Measurements from ENCODE around the gene RNF14.
"Not testable (repeated sequence)": the region's sequence is repeated elsewhere in the genome, so short reads cannot be mapped to it uniquely, and the experiment has no call there.

RNF14 gene

DNA sequence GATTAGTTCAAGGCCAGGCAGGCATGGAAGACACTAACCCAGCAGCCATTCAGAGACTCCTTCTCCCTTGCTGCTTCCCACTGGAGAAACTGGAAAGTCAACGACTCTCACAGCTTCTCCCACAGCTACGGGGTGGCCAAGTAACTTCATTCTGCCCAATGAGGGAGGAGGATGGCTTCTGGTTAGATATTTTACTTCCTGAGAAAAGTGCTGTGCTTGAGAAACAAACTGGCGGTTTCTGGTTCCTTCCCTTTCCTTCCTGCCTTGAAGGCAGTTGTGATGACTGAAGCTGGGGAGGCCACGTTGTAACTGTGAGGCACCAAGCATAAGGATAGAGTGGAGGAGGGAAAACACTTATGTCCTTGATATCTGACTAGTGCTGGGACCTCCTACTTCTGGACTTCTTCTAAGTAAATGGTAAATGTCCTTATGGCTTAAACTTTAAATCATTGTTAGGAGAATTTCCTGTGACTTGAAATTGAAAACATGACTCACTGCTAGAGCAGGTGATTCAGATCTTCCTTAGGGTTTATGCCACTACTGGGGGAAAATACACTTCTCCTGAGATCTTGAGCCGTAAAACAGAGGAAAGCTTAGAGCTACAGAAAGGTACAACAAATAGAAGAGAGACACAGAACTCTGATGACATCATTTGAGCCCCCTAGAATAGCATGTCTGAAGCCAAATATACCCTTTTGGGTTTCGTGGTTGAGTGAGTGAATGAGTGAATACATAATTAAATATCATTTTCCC is 47.1 kb downstream of the RNF14 start:
- peak; percentile 23 for DNase-seq (ENCODE audit: low read depth)

DNA sequence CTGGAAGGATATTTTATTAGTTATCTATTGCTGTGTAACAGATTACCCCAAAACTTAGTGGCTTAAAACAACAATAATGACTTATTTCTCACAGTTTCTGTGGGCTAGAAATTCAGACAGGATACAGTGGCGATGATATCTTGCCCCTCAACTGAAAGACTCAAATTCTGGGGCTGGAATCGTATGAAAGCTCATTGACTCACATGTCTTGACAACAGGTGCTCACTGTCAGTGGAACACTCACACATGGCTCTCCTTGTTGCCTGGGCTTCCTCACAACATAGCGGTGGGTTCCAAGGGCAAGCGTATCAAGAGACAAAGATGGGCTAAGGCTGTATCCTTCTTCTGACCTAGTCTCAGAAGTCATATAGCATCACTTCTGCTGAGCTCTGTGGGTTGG is 47.7 kb downstream of the RNF14 start:
- DNase-seq (ENCODE audit: low read depth): no peak

DNA sequence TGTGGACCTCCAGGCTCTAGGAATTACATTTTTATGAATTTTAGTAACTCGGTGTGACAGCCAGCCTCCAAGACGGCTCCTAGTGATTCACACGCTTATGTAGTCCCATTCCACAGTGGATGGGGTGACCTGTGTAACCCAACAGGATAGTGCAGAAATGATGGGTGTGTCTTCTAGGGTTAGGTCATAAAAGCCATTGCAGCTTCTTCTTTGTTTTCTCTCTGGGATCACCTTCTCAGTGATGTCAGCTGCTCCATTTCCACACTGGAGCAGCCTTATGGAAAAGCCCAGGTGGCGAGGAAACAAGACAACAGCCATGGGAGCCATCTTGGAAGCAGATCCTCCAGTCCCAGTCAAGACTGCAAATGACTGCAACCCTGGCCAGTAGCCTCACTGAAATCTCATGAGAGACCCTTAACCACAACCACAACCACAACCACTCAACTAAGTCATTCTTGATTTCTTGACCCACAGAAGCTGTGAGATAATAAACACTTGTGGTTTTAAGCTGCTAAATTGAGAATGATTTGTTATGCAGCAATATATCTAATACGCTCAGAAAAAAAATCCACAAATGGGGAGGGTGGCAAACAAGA is 49.0 kb downstream of the RNF14 start:
- DNase-seq (ENCODE audit: low read depth): no peak

DNA sequence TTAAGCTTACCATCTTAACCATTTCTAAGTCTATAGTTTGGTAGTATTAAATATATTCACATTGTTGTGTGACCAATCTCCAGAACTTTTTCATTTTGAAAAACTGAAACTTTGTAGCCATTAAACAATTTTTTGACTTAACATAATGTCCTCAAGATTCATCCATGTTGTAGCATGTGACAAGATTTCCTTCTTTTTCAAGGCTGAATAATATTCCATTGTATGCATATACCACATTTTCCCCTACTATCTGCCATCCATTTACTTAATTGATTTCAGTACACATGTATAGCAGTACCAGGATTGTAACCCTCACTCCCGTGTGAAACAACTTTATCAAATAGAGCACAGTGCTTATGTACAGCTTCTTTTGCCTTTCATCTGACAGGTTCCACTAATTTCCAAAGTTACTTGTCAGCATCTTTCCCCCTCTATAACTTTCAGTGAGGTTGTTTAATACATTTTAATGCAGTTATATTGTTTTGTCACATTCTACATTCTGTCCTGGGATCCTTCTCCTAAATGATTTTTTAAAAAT is 51.3 kb downstream of the RNF14 start:
- no peak for DNase-seq (ENCODE audit: low read depth)

- DNase-seq (ENCODE audit: low read depth): no peak
These were observed 54.9 kb downstream of the RNF14 start for GRCh38 chr5:142023836-142024235.

DNA sequence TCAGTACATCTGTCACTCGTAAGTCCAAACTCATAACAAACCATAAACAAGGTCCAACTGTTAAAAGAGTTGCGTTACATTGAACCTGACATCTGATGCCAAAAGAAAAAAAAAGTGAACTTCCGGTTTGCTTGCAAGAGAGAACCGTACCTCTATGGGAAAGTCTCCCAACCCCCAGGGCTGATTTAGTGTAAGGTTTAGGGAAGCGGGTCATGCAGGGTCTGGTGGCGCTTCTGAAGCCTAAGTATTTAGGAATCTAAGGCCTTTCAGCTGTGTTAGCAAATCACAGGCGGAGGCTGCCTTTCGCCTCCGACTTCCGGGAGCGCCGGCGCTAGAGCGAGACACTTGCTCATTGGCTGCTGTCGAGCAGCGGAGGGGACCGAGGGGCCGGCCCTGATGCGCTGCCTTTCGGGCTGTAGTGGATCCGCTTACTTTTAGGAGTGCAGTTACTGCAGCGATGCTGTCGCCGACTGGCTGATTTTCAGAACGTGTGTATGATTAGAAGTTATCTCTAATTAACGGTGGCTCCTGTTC is 55.9 kb downstream of the RNF14 start:
- DNase-seq (ENCODE audit: low read depth): peak; percentile 75

DNA sequence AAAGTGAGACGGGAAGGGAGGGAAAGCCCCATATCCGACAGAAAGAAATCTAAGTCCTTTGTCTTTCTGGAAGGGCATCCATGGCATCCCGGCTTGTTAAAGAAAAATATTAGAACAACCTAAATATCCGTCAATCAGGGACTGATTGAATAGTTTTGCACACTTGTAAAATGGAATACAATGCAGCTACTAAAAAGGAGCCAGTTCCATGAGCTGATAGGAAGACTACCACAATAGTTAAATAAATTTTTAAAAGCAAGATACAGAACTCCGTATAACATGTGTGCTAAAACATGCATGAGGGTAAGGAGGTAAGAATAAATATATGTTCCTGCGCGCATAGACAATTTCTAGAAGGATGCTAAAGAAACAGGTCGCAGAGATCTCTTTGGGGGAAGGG is 56.7 kb downstream of the RNF14 start:
- no peak for DNase-seq (ENCODE audit: low read depth)

DNA sequence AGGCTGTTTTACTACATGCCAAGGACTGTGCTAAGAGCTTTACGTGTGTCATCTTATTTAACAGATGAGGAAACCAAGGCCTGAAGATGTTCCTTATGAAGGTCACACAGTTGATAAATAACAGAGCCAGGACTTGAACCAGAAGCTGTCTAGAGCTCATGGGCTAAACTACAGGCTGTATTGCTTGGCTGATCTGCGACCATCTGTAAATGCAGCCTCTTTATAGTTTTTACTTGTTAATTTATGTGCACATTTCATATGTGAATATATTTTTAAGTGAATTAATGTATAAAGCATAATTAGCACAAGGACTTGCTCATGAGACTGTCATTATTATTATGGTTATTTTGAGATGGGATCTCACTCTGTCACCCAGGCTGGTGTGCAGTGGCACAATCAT is 63.2 kb downstream of the RNF14 start:
- no peak for DNase-seq (ENCODE audit: low read depth)

DNA sequence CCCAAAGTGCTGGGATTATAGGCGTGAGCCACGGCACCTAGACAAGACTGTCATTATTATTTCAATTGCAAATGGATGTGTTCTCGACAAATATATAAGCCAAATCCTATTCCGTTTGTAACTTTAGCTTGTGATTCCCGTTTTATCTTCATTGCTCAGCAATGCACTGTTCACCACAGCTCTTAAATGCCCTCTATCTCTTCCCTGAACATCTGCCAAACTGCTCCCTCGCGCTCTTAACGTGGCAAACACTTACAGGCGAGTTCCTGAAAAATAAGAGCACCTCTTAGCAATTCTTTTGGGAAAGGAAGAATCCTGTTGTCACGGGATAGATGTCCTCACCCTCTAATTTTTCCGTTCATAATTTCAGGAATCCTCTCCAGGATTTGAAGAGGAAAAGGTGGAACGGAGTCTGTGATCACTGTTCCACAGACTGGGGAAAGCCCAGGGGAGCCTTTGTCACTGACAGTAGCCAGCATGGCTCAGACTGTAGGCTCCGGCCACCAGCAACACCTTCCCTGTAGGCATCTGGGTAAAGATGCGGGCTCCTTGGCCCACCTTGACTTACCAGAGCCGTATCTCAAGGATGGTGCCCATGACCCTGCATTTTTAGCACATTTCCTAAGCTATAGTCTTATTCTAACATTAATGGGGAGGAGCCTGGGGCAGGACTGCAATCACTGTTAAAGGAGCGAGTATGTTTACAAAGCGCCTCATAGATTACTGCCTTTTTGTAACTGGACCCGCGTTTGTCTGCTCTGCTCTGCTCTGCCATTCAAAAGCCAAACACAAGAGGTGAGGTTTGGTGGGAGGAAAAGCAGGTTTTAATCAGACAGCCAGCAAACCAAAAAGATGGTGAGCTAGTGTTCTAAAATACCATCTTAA is 64.1 kb downstream of the RNF14 start:
- DNase-seq (ENCODE audit: low read depth): no peak

GRCh38 chr5:142033632-142034567 is 65.0 kb downstream of the RNF14 start:
- DNase-seq (ENCODE audit: low read depth): not testable (repeated sequence)

DNA sequence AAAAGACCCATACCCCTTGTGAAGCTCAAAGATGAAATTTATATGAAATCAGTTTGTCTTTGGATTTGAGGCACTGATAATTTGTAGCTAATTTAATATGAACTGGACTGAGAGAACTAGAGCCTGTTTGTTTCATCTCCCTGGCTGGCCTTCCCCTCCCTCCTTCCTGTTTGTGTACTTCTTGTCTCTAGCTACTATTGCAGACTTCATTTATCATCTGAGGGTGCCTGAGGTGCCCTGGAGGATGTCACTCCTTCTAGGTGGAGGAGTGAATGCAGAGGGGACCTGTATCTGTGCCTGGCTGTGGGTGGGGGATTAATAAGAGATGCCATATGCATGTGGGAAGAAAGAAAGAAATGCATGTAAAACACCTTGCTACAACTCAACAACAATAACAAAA is 66.1 kb downstream of the RNF14 start:
- no peak for DNase-seq (ENCODE audit: low read depth)

GRCh38 chr5:142036918-142037317 is 68.0 kb downstream of the RNF14 start:
- DNase-seq (ENCODE audit: low read depth): no peak

GRCh38 chr5:142037599-142037998 is 68.7 kb downstream of the RNF14 start:
- DNase-seq (ENCODE audit: low read depth): not testable (repeated sequence)

DNA sequence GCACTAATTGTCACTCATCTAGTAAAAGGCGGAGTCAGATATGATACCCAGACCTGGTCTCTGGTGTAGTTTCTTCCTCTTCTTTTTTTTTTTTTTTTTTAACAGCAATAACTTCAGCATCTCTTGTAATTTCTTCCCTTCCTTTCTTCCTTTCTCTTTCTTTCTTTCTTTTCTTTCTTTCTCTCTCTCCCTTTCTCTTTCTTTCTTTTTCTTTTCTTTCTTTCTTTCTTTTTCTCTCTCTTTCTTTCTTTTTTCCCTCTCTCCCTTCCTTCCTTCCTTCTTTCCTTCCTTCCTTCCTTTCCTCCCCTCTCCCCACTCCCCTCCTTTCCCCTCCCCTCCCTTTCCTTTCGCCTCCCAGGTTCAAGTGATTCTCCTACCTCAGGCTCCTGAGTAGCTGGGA is 69.8 kb downstream of the RNF14 start:
- DNase-seq (ENCODE audit: low read depth): no peak

All from activated T-cell treated with anti-CD3 and anti-CD28 coated beads for 1 hour (primary cell).